GM18517 (cell line): ENCODE measurements around the gene SRD5A1.

Source experiments
- ATAC-seq: cut with Tn5 transposase; IDR thresholded peaks from one replicate; pipeline ENCODE4 v1.9.1; 2021; ENCODE audit warnings: mild to moderate bottlenecking, moderate library complexity; ENCODE audit not compliant: unreplicated experiment

The SRD5A1 gene

DNA sequence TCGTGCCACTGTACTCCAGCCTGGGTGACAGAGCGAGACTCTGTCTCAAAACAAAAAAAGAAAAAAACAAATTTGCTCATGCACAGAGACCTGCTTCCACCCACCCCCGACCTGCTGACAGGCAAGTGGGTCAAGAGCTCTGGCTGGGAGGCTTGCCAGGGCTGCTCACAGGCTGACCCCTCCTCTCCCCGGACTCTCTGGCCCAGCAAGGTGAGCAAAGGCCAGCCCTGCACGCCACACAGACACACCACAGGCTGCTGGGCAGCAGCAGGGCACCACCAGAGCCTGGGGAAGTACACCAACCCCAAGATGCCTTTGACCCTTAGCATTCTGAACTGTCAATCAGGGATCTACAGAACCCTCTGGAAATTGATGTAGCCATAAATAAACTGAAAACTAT is 29.6 kb upstream of the SRD5A1 start:
- ATAC-seq = no peak

- no peak for ATAC-seq
Measured at GRCh38 chr5:6604341-6604740, 28.9 kb upstream of the SRD5A1 start.

DNA sequence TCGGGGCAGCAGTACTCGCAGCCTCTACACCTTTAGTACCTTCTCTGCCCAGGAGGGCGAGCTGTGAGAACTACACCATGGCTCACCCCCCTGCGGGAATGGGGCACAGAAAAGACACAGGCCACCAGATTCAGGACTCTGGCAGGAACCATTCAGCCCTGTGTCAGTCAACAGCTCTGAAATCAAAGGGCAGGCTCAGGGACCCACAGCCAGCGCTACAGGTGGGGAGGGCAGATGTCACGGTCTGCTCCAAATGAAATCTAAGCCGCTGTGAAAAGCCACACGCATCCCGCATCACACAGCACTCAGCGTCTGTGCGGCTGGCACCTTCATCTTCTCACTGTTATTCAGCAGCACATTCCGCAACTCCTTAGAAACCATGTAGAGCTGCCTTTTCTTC is 28.3 kb upstream of the SRD5A1 start:
- no peak for ATAC-seq

DNA sequence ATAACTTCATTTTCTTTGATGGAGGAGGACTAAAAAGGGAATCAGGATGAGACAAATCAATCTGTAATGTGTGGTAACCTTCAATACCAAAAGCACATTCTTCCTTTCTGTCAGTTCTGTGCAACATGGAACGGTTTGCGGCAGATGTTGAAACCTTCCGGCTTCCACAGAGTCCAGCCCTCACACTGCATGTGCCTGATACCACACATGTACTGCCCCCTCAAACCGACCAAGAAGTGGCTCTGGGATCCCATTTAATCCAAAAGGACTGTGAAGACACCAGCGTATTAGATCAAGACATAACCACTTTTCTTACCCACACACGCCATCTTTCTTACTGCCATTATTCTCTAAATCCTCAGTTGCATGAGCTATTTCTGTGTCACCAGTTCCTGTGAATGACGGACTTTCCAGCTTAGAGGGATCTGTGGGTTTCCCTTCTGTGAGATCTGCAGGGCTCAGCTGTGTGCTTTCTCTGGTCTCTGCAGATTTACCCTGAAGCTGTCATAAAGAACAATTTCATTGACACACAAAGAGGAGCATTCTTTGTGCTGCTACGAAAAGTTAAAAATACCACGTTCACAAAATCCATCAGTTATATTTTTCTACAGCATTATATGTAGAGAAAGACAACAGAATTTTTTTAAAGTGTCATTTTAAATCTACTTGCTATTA is 26.2 kb upstream of the SRD5A1 start:
- no peak for ATAC-seq

GRCh38 chr5:6607559-6607936 is 25.7 kb upstream of the SRD5A1 start:
- no peak for ATAC-seq

DNA sequence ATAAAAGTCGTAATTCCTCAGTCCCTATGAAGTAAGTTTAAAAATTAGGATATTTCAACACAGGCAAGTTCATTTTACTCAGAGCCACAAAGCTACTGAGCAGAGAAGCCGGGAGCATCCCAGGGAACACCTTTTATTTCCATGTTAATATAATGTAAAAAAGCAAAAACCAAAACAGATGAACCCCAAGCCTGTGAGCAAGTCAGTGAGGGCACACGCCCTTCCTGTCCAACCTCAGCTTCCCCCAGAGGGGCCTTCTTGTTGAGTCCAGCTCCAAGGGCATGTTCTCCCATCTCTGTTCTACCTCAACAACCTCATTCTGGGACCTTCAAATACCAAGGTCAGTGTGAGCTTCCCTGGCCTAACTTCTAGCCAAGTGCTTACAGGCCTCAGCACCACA is 25.2 kb upstream of the SRD5A1 start:
- no peak for ATAC-seq

GRCh38 chr5:6611334-6612256 is 21.6 kb upstream of the SRD5A1 start:
- no peak for ATAC-seq

DNA sequence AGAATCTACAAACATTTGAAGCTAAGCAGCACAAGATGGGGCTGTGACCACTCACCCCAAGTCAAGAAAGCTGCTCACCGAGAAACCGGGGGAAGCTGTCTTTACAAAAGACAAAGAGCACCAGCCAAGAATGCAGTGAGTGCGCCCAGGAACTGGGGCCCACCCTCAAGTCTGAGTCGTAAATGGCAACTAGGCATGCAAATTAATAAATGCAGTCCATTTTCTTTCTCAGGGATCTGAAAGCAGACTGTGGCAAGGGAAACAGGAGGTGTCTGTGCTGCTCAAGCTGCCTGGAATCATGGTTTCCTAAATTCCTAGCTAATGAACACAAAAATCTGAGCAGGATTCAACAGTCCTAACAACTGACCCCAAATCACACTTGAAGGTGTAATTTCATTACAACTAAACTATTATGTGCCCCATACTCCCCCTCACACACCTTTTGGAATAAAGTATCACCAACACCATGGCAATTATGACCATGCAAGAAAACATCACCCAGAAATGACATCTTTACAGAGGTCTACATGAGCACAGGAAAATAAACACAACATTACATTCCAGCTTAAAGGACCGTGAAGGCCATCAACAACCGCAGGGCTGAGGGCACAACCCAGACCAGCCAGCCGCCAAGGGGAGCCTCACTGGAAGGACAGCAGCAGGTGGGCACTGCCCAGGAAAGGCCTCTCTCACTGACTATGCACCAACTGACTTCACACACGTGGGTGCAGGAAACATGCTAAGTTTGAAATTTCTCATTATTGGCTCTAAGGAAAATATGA is 18.0 kb upstream of the SRD5A1 start:
- ATAC-seq = no peak

GRCh38 chr5:6616632-6617031 is 16.6 kb upstream of the SRD5A1 start:
- ATAC-seq = no peak

DNA sequence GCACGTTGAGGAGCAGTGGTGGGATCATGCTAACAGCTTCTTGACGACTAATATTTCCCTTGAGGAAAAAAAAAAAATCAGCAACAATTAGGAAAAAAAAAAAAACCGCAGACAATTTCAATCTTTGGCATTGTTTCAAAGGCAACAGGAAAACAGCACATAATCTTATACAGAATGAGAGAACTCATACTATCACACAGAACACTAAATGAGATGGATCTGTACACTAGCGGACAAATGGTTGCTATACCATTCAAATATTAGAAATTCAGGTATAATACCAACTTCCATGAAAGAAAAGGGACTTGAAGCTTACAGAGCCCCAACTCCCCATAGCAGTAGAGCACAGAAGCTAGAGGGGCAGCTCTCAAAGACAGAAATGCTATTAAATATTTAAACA is 10.0 kb upstream of the SRD5A1 start:
- no peak for ATAC-seq

DNA sequence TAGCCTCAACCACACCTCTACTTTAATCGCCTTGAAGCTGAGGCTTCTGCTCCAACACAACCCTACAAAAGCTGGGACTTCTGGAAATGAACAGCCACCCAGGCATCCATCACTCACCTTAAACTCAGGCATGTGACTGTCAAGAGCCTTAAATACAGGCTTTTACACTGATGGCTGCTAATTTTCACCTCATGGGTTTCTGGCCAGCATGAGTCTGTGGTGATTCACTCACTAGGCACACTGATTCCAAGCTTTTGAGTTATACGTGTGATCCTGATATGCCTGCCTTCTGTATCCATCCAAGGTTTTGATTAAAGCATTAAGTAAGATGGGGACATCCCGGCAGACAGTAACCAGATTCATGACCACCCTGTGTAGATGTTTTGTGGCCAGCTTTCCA is 9.3 kb upstream of the SRD5A1 start:
- no peak for ATAC-seq

DNA sequence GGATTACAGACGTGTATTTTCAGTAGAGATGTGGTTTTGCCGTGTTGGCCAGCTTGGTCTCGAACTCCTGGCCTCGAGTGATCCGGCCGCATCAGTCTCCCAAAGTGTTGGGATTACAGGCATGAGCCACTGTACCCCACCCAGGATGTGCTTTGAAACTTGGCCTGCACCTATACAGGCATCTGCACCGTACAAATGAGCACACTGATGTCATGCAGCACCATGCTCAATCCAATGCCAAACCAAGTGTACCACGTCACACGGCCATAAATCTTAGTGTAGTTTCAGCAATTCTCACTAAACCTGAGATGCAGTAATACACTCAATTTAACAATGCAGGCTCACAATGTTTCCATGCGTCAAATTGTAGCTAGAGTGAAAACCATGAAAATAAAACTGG is 6.7 kb upstream of the SRD5A1 start:
- no peak for ATAC-seq

GRCh38 chr5:6631441-6631840 is 1.8 kb upstream of the SRD5A1 start:
- no peak for ATAC-seq

DNA sequence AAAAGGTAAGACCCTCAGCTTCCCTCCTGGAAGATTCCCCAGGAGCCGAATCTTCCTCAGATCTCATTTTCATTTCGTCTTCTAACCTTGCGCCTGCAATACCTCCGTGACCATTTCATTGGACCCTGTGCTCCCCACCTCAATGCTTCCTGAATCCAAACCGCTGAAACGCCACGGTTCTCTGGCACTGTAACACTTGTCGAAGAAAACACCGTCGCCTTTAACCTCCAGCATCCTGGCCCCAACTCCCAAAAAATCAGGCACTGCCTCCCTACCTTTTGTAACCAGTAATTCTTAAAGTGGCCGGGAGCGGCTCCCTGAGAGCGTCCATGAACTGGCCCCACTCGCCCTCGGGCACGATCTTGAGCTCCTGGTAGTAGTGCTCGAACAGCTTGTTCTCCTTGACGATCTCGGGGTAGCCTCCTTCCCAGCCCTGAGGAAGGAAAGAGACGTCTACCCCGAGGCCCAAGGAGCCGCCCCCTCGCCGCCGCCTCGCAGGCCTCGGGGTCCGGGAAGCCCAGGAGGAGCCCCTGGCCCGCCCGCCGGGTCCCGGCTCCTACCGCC is 834 bp upstream of the SRD5A1 start:
- ATAC-seq = peak; percentile 26

DNA sequence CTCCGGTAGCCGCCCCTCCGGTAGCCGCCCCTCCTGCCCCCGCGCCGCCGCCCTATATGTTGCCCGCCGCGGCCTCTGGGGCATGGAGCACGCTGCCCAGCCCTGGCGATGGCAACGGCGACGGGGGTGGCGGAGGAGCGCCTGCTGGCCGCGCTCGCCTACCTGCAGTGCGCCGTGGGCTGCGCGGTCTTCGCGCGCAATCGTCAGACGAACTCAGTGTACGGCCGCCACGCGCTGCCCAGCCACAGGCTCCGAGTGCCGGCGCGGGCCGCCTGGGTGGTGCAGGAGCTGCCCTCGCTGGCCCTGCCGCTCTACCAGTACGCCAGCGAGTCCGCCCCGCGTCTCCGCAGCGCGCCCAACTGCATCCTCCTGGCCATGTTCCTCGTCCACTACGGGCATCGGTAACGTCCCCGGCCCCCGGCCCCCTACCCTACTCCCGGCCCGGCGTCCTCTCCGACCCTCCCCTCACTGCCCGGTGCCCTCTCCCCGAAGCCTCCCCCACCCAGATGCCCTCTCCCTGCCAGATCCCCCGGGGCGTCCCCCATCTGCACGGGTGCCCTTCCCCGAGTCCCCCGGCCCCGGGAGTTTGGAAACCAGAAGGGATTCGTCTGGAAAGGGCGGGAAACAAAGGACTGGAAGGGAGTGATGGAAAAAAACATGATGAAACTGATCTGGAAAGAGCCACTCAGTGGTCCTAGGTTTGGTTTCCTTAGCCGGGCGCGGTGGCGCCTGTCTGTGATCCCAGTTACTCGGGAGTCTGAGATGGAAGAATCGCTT is 417 bp downstream of the SRD5A1 start:
- peak; percentile 63 for ATAC-seq

DNA sequence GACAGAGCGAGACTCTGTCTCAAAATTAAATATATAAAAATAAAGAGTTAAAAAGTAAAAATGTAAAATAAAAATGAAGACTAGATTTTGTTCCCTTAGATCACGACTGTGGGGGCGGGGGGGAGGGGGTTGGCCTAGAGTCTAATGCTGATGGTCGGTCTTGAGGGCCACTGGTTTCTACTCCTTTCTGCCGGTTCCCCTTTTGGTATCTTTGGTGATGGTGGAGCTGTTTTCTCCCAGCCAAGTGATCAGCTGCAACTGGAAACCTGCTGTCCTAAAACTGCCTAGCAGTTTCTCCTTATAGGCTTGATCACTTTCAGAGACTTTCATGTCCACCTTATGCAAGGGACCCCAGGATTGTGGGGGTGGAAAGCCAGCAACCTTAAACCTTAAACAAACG is 1.1 kb downstream of the SRD5A1 start:
- no peak for ATAC-seq

- no peak for ATAC-seq
Measured at GRCh38 chr5:6634788-6635430, 1.7 kb downstream of the SRD5A1 start.

DNA sequence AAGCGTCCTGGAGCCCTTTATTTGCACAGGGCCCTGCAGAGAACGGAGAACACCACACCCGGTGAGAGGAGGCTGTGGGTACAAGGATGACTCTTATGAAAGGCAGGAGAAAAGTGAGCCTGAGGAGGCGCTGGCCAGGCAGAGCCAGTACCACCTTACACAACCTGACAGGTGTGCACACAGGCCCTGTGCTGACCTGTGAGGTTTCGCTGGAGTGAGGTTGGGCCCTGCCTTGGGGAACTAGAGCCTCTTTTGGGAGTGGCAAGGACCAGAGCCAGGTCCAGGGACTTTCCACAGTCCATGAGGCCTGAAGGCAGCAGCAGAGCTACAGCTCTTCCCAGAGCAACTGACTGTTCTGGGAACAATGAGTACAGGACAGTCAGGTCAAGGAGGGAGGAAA is 3.1 kb downstream of the SRD5A1 start:
- ATAC-seq = no peak

- no peak for ATAC-seq
Measured at GRCh38 chr5:6637022-6637421, 3.8 kb downstream of the SRD5A1 start.

GRCh38 chr5:6637590-6637989 is 4.3 kb downstream of the SRD5A1 start:
- ATAC-seq = no peak
